ENCODE measurements around the gene INO80D.

DNA sequence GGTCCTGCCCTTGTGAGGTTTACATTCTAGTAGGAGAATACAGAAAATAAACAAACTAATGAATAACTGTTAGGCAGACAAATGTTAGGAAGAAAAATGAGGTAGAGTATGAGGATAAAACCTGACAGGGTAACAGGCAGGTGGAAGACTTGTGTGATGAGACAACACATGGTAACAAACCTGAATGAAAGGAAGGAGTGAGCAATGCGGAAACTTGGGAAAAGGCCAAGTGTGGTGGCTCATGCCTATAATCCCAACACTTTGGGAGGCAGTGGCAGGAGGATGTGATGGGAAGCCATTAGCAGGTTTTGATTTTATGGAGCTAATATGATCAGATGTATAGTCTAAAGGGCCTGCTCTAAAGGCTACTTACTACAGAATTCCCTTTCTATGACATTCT lies 74.2 kb downstream of the INO80D start:
- no peak for TF ChIP-seq CTCF (IDR thresholded peaks at IDR 0.05)
- no peak for TF ChIP-seq EZH2phosphoT487 (IDR thresholded peaks at IDR 0.05)
- TF ChIP-seq EZH2 (IDR thresholded peaks at IDR 0.05), result no peak
